Keratinocyte (primary cell): ENCODE data around the gene NDUFS7. TPM values are rescaled to one million over a fixed set of nuclear protein-coding genes. Genes with fewer than 3 reads are reported as not detected.

ENCODE experiments used
- DNase-seq: peaks from one replicate; pipeline ENCODE4 v3.0.0-alpha.2; 2011; ENCODE audit warnings: low read depth, missing footprints, low spot score
- FAIRE-seq: peaks from 2 replicates; lab custom pipeline; 2011; peaks lifted over from hg19 to GRCh38; lab: Jason Lieb, UNC
- H2AFZ ChIP-seq: 2 replicates; pipeline ENCODE4 v1.6.0; 2012; ENCODE audit warnings: low read length, control low read depth, inconsistent platforms; ENCODE audit not compliant: control insufficient read depth
- H3K27ac ChIP-seq: 2 replicates; pipeline ENCODE4 v1.5.1; 2011; ENCODE audit warnings: low read length; ENCODE audit not compliant: control insufficient read depth, insufficient read depth
- H3K27me3 ChIP-seq: 3 replicates; pipeline ENCODE4 v1.6.0; 2011; ENCODE audit warnings: low read length; ENCODE audit not compliant: control insufficient read depth, insufficient read depth; ENCODE audit errors: extremely low read depth
- H3K36me3 ChIP-seq, 2 experiments: 2 replicates in 1 of 2; 3 replicates in 1 of 2; pipeline ENCODE4 v1.5.1; 2011; ENCODE audit warnings: low read length in 2 of 2, mild to moderate bottlenecking in 1 of 2; ENCODE audit not compliant: control insufficient read depth in 2 of 2, insufficient read depth in 2 of 2; ENCODE audit errors: extremely low read depth in 1 of 2
- H3K4me1 ChIP-seq: 3 replicates; pipeline ENCODE4 v1.5.1; 2011; ENCODE audit warnings: low read length; ENCODE audit not compliant: control insufficient read depth, insufficient read depth; ENCODE audit errors: extremely low read depth
- H3K4me2 ChIP-seq: 3 replicates; pipeline ENCODE4 v1.6.0; 2011; ENCODE audit warnings: low read depth, low read length; ENCODE audit not compliant: control insufficient read depth, insufficient read depth; ENCODE audit errors: extremely low read depth
- H3K4me3 ChIP-seq, 3 experiments: fragments of 200-600 bp in 1 of 3; sonication (generic) in 1 of 3; 2 replicates in 2 of 3; 3 replicates in 1 of 3; pipeline ENCODE4 v1.5.1; 2011 to 2016; ENCODE audit warnings: low read length in 3 of 3, mild to moderate bottlenecking in 3 of 3, control low read depth in 2 of 3, inconsistent platforms in 1 of 3, low read depth in 1 of 3, mixed read lengths in 1 of 3, mixed run types in 1 of 3, moderate library complexity in 1 of 3; ENCODE audit not compliant: control insufficient read depth in 2 of 3, insufficient read depth in 2 of 3; ENCODE audit errors: extremely low read depth in 1 of 3
- H3K79me2 ChIP-seq: 2 replicates; pipeline ENCODE4 v1.6.0; 2012; ENCODE audit warnings: low read length; ENCODE audit not compliant: control insufficient read depth, insufficient read depth
- H3K9ac ChIP-seq: 3 replicates; pipeline ENCODE4 v1.6.0; 2011; ENCODE audit warnings: low read length; ENCODE audit not compliant: control insufficient read depth, insufficient read depth; ENCODE audit errors: extremely low read depth
- H3K9me1 ChIP-seq: 3 replicates; pipeline ENCODE4 v1.6.0; 2011; ENCODE audit warnings: low read length; ENCODE audit not compliant: control insufficient read depth, insufficient read depth; ENCODE audit errors: extremely low read depth
- H3K9me3 ChIP-seq: 2 replicates; pipeline ENCODE4 v1.5.1; 2012; ENCODE audit warnings: low read depth, low read length; ENCODE audit not compliant: control insufficient read depth
- H4K20me1 ChIP-seq: 3 replicates; pipeline ENCODE4 v1.6.0; 2011; ENCODE audit warnings: low read length; ENCODE audit not compliant: control insufficient read depth, insufficient read depth; ENCODE audit errors: extremely low read depth
- EZH2 ChIP-seq: IDR thresholded peaks from one replicate; pipeline ENCODE4 v1.6.1; 2012; ENCODE audit warnings: inconsistent platforms, mild to moderate bottlenecking, low read length, moderate library complexity
- dilution Hi-C: fragments of 300-500 bp; cut with MboI; formaldehyde crosslinking; loops from one replicate; pipeline ENCODE4 v1.7.0; 2020; ENCODE audit warnings: low sequenced_read_pairs; ENCODE audit not compliant: extremely low pct_ligation_motif_present
- polyA plus RNA-seq, 5 experiments: library from polyadenylated mRNA; depleted of rRNA in 3 of 5; stranded (reverse) in 3 of 5; stranded (forward) in 1 of 5; unstranded in 1 of 5; fragments of >200 nt; gene quantifications; 1 replicate in 1 of 5; 2 replicates in 3 of 5; 3 replicates in 1 of 5; pipeline versions ENCODE4 v1.2.1 to v1.2.3, GENCODE V29; 2011 to 2012; ENCODE audit warnings: missing spikeins in 2 of 5, low read depth in 1 of 5, low replicate concordance in 1 of 5
- TF ChIP-seq, protein P1 (sequence below), 3 experiments: IDR thresholded peaks in 1 of 3; conservative IDR thresholded peaks in 1 of 3; optimal IDR thresholded peaks in 1 of 3; 2 replicates in 2 of 3; 3 replicates in 1 of 3; pipeline versions ENCODE3 to v1.5.1; 2011; ENCODE audit warnings: low read length in 3 of 3, mild to moderate bottlenecking in 3 of 3, moderate library complexity in 2 of 3, control low read depth in 1 of 3, inconsistent platforms in 1 of 3; ENCODE audit not compliant: insufficient read depth in 2 of 3; ENCODE audit errors: extremely low read depth in 1 of 3

NDUFS7 gene
- polyA plus RNA-seq, 1 donor (not counting 4 experiments of a cell fraction or from before 2014, with no cell fraction given): 23.2 TPM

DNA sequence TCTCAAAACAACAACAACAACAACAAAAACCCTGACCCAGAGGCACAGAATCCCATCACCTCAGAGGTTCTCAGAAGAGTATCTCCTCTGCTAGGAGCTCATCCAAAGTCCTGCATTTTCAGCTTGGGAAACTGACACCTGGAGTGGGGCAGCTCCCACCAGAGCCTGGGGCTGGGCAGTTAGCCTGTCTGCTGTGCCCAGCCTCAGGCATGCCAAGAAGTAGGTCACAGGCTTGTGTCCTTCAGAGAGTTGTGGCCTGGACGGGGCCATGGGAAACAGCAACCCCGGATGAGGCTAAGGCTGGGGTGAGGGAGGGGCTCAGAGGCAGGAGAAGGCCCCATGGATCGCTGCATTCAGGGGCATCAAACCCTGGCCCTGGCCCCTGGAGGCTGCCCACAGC, 2.1 kb downstream of the NDUFS7 start:
- dilution Hi-C loops: no loop called here
- Histone ChIP-seq H2AFZ (no peak overlapping the region), H3K4me3 (no peak overlapping the region), H3K27me3 (no peaks in the 10 kb centered on the region), H3K4me1 (peaks cover 17% of the 10 kb centered on the region), H3K4me2 (no peak overlapping the region), H3K36me3 (peaks cover 6 to 11% of the 10 kb centered on the region in 2 experiments), H3K9me3 (no peaks in the 10 kb centered on the region), H3K9ac (no peak overlapping the region), H3K9me1 (no peaks in the 10 kb centered on the region), H3K27ac (no peak overlapping the region), H4K20me1 (no peaks in the 10 kb centered on the region), H3K79me2 (peaks cover 18% of the 10 kb centered on the region)
- DNase-seq: no peak
- TF ChIP-seq, protein P1, sequence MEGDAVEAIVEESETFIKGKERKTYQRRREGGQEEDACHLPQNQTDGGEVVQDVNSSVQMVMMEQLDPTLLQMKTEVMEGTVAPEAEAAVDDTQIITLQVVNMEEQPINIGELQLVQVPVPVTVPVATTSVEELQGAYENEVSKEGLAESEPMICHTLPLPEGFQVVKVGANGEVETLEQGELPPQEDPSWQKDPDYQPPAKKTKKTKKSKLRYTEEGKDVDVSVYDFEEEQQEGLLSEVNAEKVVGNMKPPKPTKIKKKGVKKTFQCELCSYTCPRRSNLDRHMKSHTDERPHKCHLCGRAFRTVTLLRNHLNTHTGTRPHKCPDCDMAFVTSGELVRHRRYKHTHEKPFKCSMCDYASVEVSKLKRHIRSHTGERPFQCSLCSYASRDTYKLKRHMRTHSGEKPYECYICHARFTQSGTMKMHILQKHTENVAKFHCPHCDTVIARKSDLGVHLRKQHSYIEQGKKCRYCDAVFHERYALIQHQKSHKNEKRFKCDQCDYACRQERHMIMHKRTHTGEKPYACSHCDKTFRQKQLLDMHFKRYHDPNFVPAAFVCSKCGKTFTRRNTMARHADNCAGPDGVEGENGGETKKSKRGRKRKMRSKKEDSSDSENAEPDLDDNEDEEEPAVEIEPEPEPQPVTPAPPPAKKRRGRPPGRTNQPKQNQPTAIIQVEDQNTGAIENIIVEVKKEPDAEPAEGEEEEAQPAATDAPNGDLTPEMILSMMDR (optimal IDR thresholded peaks at IDR 0.05 in 1 of 3, IDR thresholded peaks at IDR 0.05 in 1 of 3, conservative IDR thresholded peaks at IDR 0.05 in 1 of 3; ENCODE audit: extremely low read depth in 1 of 3, insufficient read depth in 2 of 3, low read length in 3 of 3): no peak
- TF ChIP-seq EZH2: no peak
- no peak for FAIRE-seq

DNA sequence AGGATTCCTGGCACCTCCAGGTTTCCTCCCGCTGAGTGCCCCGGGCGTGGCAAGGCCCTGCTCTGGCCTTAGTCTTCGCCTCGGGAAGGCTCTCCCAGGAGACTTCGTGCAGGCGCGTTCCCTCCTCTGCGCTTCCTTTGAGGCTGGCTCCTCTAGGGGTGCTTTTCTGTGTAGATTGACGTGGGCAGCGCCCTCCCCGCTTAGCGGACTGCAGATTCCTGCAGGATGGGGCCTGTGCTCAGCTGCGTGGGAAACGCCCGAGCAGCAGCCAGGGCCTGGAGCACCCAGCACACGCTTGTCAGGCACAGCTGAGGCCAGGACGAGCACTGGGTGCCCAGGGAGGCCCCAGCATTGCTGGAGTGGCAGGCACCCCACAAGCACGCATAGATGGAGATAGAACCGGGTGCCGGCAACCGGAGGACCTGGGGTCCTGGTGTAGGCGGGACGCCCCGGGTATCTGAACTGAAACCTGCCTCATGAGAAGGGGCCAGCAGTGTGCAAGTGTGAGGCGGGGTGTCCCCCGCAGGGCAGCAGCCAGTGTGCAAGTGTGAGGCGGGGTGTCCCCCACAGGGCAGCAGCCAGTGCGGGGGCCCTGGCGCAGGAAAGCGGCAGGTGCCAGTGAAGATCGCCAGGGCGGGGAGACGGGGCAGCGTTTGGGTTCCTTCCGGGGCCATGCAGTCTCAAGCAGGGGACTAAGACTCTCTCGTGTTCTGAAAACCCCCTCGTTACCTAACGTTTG, 3.4 kb downstream of the NDUFS7 start:
- Histone ChIP-seq H3K4me3 (no peak overlapping the region), H3K27me3 (no peaks in the 10 kb centered on the region), H3K4me1 (peaks cover 17% of the 10 kb centered on the region), H4K20me1 (no peaks in the 10 kb centered on the region), H3K27ac (no peak overlapping the region), H3K9me3 (no peaks in the 10 kb centered on the region), H3K4me2 (peak overlapping the region; percentile 56), H2AFZ (no peak overlapping the region), H3K9me1 (no peaks in the 10 kb centered on the region), H3K36me3 (peaks cover 6 to 11% of the 10 kb centered on the region in 2 experiments), H3K79me2 (peaks cover 18% of the 10 kb centered on the region), H3K9ac (no peak overlapping the region)
- dilution Hi-C loops: no loop called here
- no peak for DNase-seq
- FAIRE-seq: no peak
- no peak for TF ChIP-seq EZH2
- TF ChIP-seq, protein P1 (optimal IDR thresholded peaks at IDR 0.05 in 1 of 3, IDR thresholded peaks at IDR 0.05 in 1 of 3, conservative IDR thresholded peaks at IDR 0.05 in 1 of 3; ENCODE audit: extremely low read depth in 1 of 3, insufficient read depth in 2 of 3, low read length in 3 of 3): no peak
